Measurements from ENCODE around the gene AKAP1. TPM values are rescaled to one million over a fixed set of nuclear protein-coding genes. Genes with fewer than 3 reads are reported as not detected.

Gene AKAP1
- total RNA-seq, 1 donor from 2014 or later = 19.4 TPM

GRCh38 chr17:57125406-57125805, 40.4 kb downstream of the AKAP1 start:
- no peak for DNase-seq (ENCODE audit: extremely low read depth, low read depth, low spot score)

GRCh38 chr17:57125866-57126265, 40.8 kb downstream of the AKAP1 start:
- no peak for DNase-seq (ENCODE audit: extremely low read depth, low read depth, low spot score)

GRCh38 chr17:57130708-57131461, 45.8 kb downstream of the AKAP1 start:
- DNase-seq (ENCODE audit: extremely low read depth, low read depth, low spot score) = peak; percentile 27

GRCh38 chr17:57132663-57133062, 47.6 kb downstream of the AKAP1 start:
- no peak for DNase-seq (ENCODE audit: extremely low read depth, low read depth, low spot score)

GRCh38 chr17:57133486-57133885, 48.4 kb downstream of the AKAP1 start:
- DNase-seq (ENCODE audit: extremely low read depth, low read depth, low spot score) = no peak

- DNase-seq (ENCODE audit: extremely low read depth, low read depth, low spot score) = no peak
Measured at GRCh38 chr17:57135026-57135788, 50.2 kb downstream of the AKAP1 start.

- DNase-seq (ENCODE audit: extremely low read depth, low read depth, low spot score) = no peak
Measured at GRCh38 chr17:57135789-57136291, 50.8 kb downstream of the AKAP1 start.

GRCh38 chr17:57136355-57136754, 51.3 kb downstream of the AKAP1 start:
- no peak for DNase-seq (ENCODE audit: extremely low read depth, low read depth, low spot score)

- DNase-seq (ENCODE audit: extremely low read depth, low read depth, low spot score) = no peak
Measured at GRCh38 chr17:57138030-57138911, 53.2 kb downstream of the AKAP1 start.

GRCh38 chr17:57138956-57139576, 54.0 kb downstream of the AKAP1 start:
- no peak for DNase-seq (ENCODE audit: extremely low read depth, low read depth, low spot score)

GRCh38 chr17:57140316-57140715, 55.3 kb downstream of the AKAP1 start:
- DNase-seq (ENCODE audit: extremely low read depth, low read depth, low spot score) = no peak

- no peak for DNase-seq (ENCODE audit: extremely low read depth, low read depth, low spot score)
Measured at GRCh38 chr17:57142925-57143324, 57.9 kb downstream of the AKAP1 start.

GRCh38 chr17:57143361-57143760, 58.3 kb downstream of the AKAP1 start:
- no peak for DNase-seq (ENCODE audit: extremely low read depth, low read depth, low spot score)

GRCh38 chr17:57143919-57144318, 58.9 kb downstream of the AKAP1 start:
- no peak for DNase-seq (ENCODE audit: extremely low read depth, low read depth, low spot score)

- DNase-seq (ENCODE audit: extremely low read depth, low read depth, low spot score) = no peak
Measured at GRCh38 chr17:57144567-57144966, 59.5 kb downstream of the AKAP1 start.

GRCh38 chr17:57145347-57145746, 60.3 kb downstream of the AKAP1 start:
- DNase-seq (ENCODE audit: extremely low read depth, low read depth, low spot score) = no peak

- no peak for DNase-seq (ENCODE audit: extremely low read depth, low read depth, low spot score)
Measured at GRCh38 chr17:57146273-57146672, 61.2 kb downstream of the AKAP1 start.

GRCh38 chr17:57151798-57152197, 66.8 kb downstream of the AKAP1 start:
- DNase-seq (ENCODE audit: extremely low read depth, low read depth, low spot score) = no peak

- no peak for DNase-seq (ENCODE audit: extremely low read depth, low read depth, low spot score)
Measured at GRCh38 chr17:57152967-57153528, 68.0 kb downstream of the AKAP1 start.

GRCh38 chr17:57154921-57155320, 69.9 kb downstream of the AKAP1 start:
- DNase-seq (ENCODE audit: extremely low read depth, low read depth, low spot score) = no peak

Measured in glomerular endothelial cell (primary cell).